NCI-H1105 (cell line): ENCODE measurements around the gene METAP1.
"Not testable (repeated sequence)": the region's sequence is repeated elsewhere in the genome, so short reads cannot be mapped to it uniquely, and the experiment has no call there.

Source experiments
- DNase-seq: peaks from one replicate; lab custom pipeline; 2025; lab: John Stamatoyannopoulos, UW

The METAP1 gene

GRCh38 chr4:99058228-99058627 lies 62.7 kb downstream of the METAP1 start:
- no peak for DNase-seq

GRCh38 chr4:99059550-99059949 lies 64.0 kb downstream of the METAP1 start:
- DNase-seq = no peak

GRCh38 chr4:99061048-99061700 lies 65.7 kb downstream of the METAP1 start:
- no peak for DNase-seq

- no peak for DNase-seq
Observed at GRCh38 chr4:99062120-99062519, 66.6 kb downstream of the METAP1 start.

GRCh38 chr4:99065521-99065920 lies 70.0 kb downstream of the METAP1 start:
- DNase-seq = not testable (repeated sequence)

GRCh38 chr4:99067617-99068016 lies 72.1 kb downstream of the METAP1 start:
- no peak for DNase-seq

- DNase-seq = no peak
Observed at GRCh38 chr4:99071159-99071558, 75.6 kb downstream of the METAP1 start.

- DNase-seq = no peak
Observed at GRCh38 chr4:99074816-99075215, 79.3 kb downstream of the METAP1 start.

GRCh38 chr4:99076292-99076976 lies 80.9 kb downstream of the METAP1 start:
- DNase-seq = no peak

- DNase-seq = no peak
Observed at GRCh38 chr4:99077177-99077576, 81.7 kb downstream of the METAP1 start.

- DNase-seq = no peak
Observed at GRCh38 chr4:99078336-99078735, 82.8 kb downstream of the METAP1 start.

- DNase-seq = no peak
Observed at GRCh38 chr4:99078931-99079624, 83.6 kb downstream of the METAP1 start.

- DNase-seq = no peak
Observed at GRCh38 chr4:99079625-99080295, 84.2 kb downstream of the METAP1 start.

GRCh38 chr4:99080869-99081268 lies 85.3 kb downstream of the METAP1 start:
- DNase-seq = not testable (repeated sequence)

- no peak for DNase-seq
Observed at GRCh38 chr4:99082192-99082591, 86.7 kb downstream of the METAP1 start.

GRCh38 chr4:99084595-99084994 lies 89.1 kb downstream of the METAP1 start:
- no peak for DNase-seq

- peak; percentile 0 for DNase-seq
Observed at GRCh38 chr4:99088023-99088449, 92.5 kb downstream of the METAP1 start.

- DNase-seq = peak; percentile 69
Observed at GRCh38 chr4:99088481-99089365, 93.2 kb downstream of the METAP1 start, which contains the start of gene ADH5. Gene ADH5, minus strand, starts transcription at chr4:99088788. Its CDS starts 88 bp downstream, at chr4:99088700.

- no peak for DNase-seq
Observed at GRCh38 chr4:99090481-99091215, 95.1 kb downstream of the METAP1 start.

GRCh38 chr4:99091216-99091575 lies 95.7 kb downstream of the METAP1 start:
- DNase-seq = no peak

- not testable (repeated sequence) for DNase-seq
Observed at GRCh38 chr4:99091841-99092240, 96.3 kb downstream of the METAP1 start.
